SK-N-SH treated with all-trans-retinoic acid at 6 μM for 48 hours (cell line): ENCODE results near the gene GPR173.

Experiments used
- ARNTL ChIP-seq: fragments of 450-650 bp; formaldehyde crosslinking; IDR thresholded peaks from 2 replicates; pipeline ENCODE4 v1.5.0; 2020; ENCODE audit warnings: low read depth, mild to moderate bottlenecking, moderate library complexity, borderline replicate concordance
- ZC3H10 ChIP-seq: fragments of 250-450 bp; sonication (Bioruptor Pico); IDR thresholded peaks from 2 replicates; pipeline ENCODE4 v1.5.1; 2021; ENCODE audit warnings: mild to moderate bottlenecking, moderate library complexity
- TF ChIP-seq, protein P1 (sequence below): fragments of 250-450 bp; sonication (Bioruptor Pico); IDR thresholded peaks from 2 replicates; pipeline ENCODE4 v1.8.0; 2020; ENCODE audit warnings: mild to moderate bottlenecking, moderate library complexity, borderline replicate concordance
- TF ChIP-seq, protein P2 (sequence below): fragments of 250-450 bp; sonication (Bioruptor Pico); IDR thresholded peaks from 2 replicates; pipeline ENCODE4 v1.8.0; 2021; ENCODE audit warnings: low read depth, mild to moderate bottlenecking, moderate library complexity, borderline replicate concordance

- TF ChIP-seq, protein P1, sequence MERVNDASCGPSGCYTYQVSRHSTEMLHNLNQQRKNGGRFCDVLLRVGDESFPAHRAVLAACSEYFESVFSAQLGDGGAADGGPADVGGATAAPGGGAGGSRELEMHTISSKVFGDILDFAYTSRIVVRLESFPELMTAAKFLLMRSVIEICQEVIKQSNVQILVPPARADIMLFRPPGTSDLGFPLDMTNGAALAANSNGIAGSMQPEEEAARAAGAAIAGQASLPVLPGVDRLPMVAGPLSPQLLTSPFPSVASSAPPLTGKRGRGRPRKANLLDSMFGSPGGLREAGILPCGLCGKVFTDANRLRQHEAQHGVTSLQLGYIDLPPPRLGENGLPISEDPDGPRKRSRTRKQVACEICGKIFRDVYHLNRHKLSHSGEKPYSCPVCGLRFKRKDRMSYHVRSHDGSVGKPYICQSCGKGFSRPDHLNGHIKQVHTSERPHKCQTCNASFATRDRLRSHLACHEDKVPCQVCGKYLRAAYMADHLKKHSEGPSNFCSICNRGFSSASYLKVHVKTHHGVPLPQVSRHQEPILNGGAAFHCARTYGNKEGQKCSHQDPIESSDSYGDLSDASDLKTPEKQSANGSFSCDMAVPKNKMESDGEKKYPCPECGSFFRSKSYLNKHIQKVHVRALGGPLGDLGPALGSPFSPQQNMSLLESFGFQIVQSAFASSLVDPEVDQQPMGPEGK (CRISPR knock-in tag): no peak
- TF ChIP-seq ARNTL (CRISPR knock-in tag): no peak
- TF ChIP-seq, protein P2, sequence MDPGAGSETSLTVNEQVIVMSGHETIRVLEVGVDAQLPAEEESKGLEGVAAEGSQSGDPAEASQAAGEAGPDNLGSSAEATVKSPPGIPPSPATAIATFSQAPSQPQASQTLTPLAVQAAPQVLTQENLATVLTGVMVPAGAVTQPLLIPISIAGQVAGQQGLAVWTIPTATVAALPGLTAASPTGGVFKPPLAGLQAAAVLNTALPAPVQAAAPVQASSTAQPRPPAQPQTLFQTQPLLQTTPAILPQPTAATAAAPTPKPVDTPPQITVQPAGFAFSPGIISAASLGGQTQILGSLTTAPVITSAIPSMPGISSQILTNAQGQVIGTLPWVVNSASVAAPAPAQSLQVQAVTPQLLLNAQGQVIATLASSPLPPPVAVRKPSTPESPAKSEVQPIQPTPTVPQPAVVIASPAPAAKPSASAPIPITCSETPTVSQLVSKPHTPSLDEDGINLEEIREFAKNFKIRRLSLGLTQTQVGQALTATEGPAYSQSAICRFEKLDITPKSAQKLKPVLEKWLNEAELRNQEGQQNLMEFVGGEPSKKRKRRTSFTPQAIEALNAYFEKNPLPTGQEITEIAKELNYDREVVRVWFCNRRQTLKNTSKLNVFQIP (CRISPR knock-in tag): no peak
- no peak for TF ChIP-seq ZC3H10 (CRISPR knock-in tag)
Observed at GRCh38 chrX:53114864-53115549, 66.4 kb downstream of the GPR173 start.
